NCI-H2107 treated with DMSO at 0.1 percent for 48 hours (cell line): Measurements from ENCODE around the gene GABPA.
"Not testable (repeated sequence)": the region's sequence is repeated elsewhere in the genome, so short reads cannot be mapped to it uniquely, and the experiment has no call there.

Experiments used
- DNase-seq: peaks from one replicate; lab custom pipeline; 2025; ENCODE audit not compliant: unreplicated experiment; lab: John Stamatoyannopoulos, UW

The GABPA gene

GRCh38 chr21:25734904-25735645, at the start of gene GABPA, which contains the start of gene ATP5PF:
Gene GABPA, plus strand, starts transcription at chr21:25734972. Its CDS starts 6,627 bp downstream, at chr21:25741599.
Gene ATP5PF, minus strand, starts transcription at chr21:25734904. Its CDS starts 5,110 bp downstream, at chr21:25729794.
- DNase-seq, result peak; percentile 97

DNA sequence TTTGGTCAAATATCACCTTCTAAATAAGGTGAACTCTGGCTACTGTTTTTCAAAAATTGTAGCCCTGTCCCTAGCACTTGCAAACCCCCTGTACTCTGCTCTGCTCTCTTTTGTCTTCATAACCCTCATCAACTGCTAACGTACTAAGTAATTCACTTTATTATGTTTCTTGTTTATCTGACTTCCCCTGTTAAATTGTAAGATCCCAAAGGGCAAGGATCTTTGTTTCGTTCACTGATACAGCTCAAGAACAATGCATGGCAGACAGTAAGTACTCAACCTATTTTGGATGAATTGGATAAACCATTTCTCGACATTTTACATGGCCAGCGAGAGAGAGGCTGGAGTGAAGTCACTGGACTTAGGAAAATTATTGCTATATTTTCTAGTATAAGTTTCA, 47.0 kb upstream of the GABPA start:
- no peak for DNase-seq

DNA sequence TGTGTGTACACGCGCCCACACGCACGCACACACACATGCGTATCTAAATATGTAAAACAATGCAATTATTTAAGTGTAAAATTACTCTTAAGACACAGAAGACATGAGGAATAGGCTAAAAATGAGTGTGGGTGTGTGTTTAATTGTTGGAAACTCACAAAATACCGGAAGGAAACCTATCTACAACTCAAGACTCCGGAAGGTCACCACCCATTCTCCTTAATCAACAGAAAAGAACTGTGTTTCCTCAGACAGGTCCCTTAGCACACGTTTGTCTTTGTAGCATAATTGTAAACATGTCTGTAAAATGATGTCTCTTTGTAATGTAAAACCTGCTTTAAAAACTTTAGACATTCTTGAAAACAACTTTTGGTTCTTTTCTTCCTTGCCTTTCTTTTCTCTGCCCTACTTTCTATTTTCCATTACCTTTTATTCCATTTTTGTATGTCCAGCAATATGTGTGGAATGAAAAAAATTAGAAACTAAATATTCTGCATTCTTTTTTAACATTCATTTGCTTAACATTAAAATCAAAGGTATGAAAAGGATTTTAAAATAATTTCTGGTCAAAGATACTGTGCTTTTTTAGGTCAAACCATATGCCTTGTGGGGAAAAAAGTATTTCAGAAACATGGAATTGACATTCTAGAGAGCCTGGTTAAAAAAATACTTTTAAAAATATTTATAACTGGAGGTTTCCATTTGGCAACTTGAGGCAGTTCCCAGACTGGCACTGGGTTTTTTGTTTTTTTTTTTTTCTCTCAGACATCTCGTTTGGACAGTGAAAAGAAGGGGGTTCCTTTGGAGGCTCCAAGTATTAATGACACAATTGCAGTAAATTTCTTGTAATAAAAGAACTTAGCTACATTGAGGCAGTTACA, 46.3 kb upstream of the GABPA start:
- DNase-seq, result no peak

DNA sequence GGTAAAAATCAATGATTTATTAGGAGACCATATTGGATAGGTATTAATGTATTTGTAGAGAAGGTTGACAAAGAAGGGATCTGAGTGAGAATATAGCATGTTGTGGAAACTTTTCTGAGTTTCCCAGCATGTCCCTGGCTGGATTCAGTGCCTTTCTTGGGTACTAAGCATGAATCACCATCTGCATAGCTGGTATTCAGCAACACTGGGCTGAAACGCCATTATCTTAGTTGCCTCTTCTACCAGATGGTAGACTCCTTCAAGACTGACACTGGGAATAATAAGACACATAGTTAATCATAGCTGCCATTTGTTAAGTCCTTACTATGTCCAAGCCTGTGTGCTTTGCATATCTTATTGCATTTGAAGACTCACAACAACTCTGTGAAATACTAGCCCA, 45.5 kb upstream of the GABPA start:
- no peak for DNase-seq

GRCh38 chr21:25691976-25692375, 42.8 kb upstream of the GABPA start:
- no peak for DNase-seq

- not testable (repeated sequence) for DNase-seq
Observed at GRCh38 chr21:25695461-25695860, 39.3 kb upstream of the GABPA start.

- no peak for DNase-seq
Observed at GRCh38 chr21:25700741-25701140, 34.0 kb upstream of the GABPA start.

DNA sequence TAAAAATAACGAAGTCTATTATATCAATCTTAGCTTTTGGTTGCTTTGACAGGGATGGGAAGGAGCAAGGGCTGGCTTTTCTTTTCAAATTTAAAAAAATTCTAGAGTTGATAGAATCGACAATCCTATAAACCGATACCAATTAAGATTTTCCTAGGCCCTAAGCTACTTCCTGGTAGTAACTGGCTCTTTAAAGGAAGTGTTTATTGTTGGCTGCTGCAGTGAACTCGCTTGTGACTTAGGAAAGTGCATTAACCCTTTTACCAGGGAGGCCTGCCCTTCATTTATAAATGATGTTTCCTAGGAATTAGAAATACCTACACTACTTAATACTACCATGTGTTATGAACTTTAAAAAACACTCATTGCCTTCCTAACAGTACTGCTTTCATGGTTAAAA, 33.2 kb upstream of the GABPA start:
- DNase-seq, result no peak

DNA sequence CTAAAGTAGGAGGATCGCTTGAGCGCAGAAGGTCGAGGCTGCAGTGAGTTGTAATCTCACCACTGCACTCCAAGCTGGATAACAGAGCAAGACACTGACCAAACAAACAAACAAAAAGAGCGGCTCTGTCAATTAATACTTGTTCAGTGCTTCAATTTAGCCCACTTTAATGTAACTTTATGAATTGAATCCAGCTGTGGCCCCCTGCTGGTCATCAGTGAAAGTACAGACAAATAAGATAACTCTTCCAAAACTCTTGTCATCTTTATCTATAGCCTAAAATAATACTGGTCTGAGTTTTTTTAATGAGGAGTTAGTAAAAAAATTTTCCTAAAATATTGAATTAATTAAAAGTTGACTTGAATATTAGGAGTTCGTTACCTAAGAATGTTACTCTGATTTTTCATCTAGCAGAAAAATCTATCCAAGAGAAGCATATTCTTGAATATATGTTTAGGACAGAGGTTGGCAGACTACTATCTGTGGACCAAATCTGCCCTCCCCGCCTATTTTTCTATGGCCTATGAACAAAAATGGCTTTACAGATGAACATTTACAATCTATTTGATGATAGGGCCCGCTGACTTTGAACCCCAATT, 26.2 kb upstream of the GABPA start:
- DNase-seq, result peak; percentile 5

- DNase-seq, result no peak
Observed at GRCh38 chr21:25709684-25710265, 25.0 kb upstream of the GABPA start.

- no peak for DNase-seq
Observed at GRCh38 chr21:25710550-25710949, 24.2 kb upstream of the GABPA start.

DNA sequence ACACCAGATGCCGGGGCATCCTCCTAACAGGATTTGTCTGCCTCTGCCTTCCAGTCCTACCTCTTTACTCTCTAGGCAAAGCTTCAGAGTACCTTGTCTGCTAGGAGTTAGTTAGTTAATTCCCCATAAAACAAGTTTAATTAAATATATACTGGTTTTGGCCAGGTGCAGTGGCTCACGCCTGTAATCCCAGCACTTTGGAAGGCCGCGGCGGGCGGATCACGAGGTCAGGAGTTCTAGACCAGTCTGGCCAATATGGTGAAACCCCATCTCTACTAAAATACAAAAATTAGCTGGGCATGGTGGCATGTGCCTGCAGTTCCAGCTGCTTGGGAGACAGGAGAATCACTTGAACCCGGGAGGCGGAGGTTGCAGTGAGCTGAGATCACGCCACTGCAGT, 20.7 kb upstream of the GABPA start:
- not testable (repeated sequence) for DNase-seq

- DNase-seq, result no peak
Observed at GRCh38 chr21:25717491-25718147, 17.2 kb upstream of the GABPA start.

GRCh38 chr21:25721987-25722386, 12.8 kb upstream of the GABPA start:
- no peak for DNase-seq

GRCh38 chr21:25722631-25723030, 12.1 kb upstream of the GABPA start:
- DNase-seq, result no peak

DNA sequence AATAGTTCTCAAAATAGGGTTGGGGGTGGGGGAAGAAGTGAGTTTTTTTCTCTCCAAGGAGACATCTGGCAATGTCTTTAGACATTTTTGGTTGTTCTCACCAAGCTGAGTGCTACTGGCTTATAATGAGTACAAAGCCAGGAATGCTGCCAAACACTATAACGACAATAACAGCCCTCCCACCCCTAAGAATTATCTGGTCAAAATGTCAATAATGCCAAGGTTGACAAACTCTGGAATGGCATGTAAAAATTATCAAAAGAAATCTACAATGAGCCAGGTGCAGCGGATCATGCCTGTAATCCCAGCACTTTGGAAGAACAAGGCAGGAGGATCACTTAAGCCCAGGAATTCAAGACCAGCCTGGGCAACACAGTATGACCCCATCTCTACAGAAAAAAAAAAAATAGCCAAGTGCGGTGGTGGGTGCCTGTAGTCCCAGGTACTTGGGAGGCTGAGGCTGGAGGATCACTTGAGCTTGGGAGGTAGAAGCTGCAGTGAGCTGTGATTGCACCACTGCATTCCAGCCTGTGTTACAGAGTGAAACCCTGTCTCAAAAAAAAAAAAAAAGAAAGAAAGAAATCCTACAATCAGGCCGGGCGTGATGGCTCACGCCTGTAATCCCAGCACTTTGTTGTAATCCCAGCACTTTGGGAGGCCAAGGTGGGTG, 2.5 kb upstream of the GABPA start:
- DNase-seq, result no peak

- peak; percentile 16 for DNase-seq
Observed at GRCh38 chr21:25733859-25734653, 716 bp upstream of the GABPA start.

- no peak for DNase-seq
Observed at GRCh38 chr21:25734654-25734903, 193 bp upstream of the GABPA start.

- DNase-seq, result peak; percentile 35
Observed at GRCh38 chr21:25735646-25736597, 1.1 kb downstream of the GABPA start.
